Measurements from ENCODE around the gene PPP1R14C. TPM values are rescaled to one million over a fixed set of nuclear protein-coding genes. Genes with fewer than 3 reads are reported as not detected.
A peak's percentile ranks its signal among the peaks of the same experiment; 100 is the strongest.

Gene PPP1R14C
- total and polyA plus RNA-seq, 2 experiments from 2014 or later = 8.2 to 10.1 TPM

DNA sequence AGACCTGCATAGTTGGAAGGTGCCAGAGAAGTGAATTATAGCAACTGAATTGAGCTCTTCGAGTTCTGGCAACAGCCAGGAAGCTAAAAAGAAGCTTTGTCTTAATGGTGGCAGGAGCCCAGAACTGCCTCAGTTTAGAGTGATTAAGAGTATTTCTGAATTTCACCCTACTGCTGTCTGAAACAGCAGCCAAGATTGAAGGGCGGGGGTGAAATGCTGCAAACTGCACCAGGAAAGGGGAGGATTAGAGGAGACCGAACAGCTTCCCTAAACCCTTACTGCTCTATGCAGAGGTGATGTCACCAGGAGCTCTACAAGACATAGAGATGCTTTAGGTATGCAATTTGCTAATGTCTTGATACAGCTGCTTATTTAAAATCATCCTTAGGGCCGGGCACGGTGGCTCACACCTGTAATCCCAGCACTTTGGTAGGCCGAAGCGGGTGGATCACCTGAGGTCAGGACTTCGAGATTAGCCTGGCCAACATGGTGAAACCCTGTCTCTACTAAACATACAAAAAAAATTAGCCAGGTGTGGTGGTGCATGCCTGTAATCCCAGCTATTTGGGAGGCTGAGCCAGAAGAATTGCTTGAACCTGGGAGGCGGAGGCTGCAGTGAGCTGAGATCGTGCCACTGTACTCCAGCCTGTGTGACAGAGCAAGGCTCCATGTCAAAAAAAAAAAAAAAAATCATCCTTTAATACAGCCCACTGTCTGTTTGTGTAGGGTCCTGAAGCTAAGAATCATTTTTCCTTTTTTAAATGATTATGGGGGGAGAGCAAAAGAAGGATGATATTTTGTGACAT lies 134.3 kb downstream of the PPP1R14C start:
- Histone ChIP-seq H4K20me1 (ENCODE audit: insufficient read depth) (no peaks in the 10 kb centered on the region), H3K27me3 (replicated peaks; ENCODE audit: insufficient read depth) (no peaks in the 10 kb centered on the region), H3K9me3 (ENCODE audit: low read depth) (no peaks in the 10 kb centered on the region), H3K9me2 (ENCODE audit: insufficient read depth) (no peaks in the 10 kb centered on the region), H3K36me3 (ENCODE audit: low read depth) (no peaks in the 10 kb centered on the region), H3K9ac (no peak overlapping the region), H3K4me2 (ENCODE audit: unreplicated experiment) (no peak overlapping the region), H3K27ac (no peak overlapping the region), H3K4me3 (no peak overlapping the region), H3K79me2 (ENCODE audit: insufficient read depth) (no peaks in the 10 kb centered on the region), H3F3A (ENCODE audit: insufficient read depth) (no peaks in the 10 kb centered on the region), H3K4me1 (ENCODE audit: insufficient read depth) (peaks cover 8% of the 10 kb centered on the region), H2AFZ (no peak overlapping the region)
- TF ChIP-seq EZH2 (IDR thresholded peaks at IDR 0.05; ENCODE audit: insufficient read depth, poor library complexity, severe bottlenecking) (no peak), EZH2phosphoT487 (IDR thresholded peaks at IDR 0.05; ENCODE audit: insufficient read depth, low read depth) (no peak)
- in situ Hi-C loops (cut with MboI) = no loop called here
- WGBS, 2 experiments (ENCODE audit: low coverage in 1 of 2, low lambda C conversion rate in 2 of 2, missing lambda C conversion rate in 2 of 2) = 68 to 75% methylated on average over 10 of the region's 10 CpGs
- DNase-seq = no peak

DNA sequence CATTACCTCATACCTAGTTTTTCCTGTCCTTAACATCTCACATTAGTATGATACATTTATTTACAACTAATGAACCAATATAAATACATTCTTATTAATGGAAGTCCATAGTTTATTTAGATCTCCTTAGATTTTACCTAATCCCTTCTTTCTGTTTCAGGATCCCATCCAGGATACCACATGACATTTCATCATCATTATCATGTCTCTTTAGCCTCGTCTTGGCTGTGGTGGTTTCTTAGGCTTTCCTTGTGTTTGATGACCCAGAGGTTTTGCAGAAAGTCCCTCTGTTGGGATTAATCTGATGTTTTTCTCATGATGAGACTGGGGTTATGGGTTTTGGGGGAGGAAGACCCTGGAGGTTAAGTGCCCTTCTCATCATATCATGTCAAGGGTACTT lies 136.7 kb downstream of the PPP1R14C start:
- no peaks in the 10 kb centered on the region for H3K79me2 ChIP-seq (ENCODE audit: insufficient read depth)
- no peak overlapping the region for H2AFZ ChIP-seq
- H3K36me3 ChIP-seq (ENCODE audit: low read depth) = no peaks in the 10 kb centered on the region
- 52 to 54% methylated on average over 1 of the region's 1 CpG for WGBS, 2 experiments (ENCODE audit: low coverage in 1 of 2, low lambda C conversion rate in 2 of 2, missing lambda C conversion rate in 2 of 2)
- no peaks in the 10 kb centered on the region for H3K27me3 ChIP-seq (replicated peaks; ENCODE audit: insufficient read depth)
- H3F3A ChIP-seq (ENCODE audit: insufficient read depth) = peaks cover 10% of the 10 kb centered on the region
- H3K9ac ChIP-seq = no peak overlapping the region
- H3K4me1 ChIP-seq (ENCODE audit: insufficient read depth) = no peaks in the 10 kb centered on the region
- no peaks in the 10 kb centered on the region for H3K9me2 ChIP-seq (ENCODE audit: insufficient read depth)
- no peak overlapping the region for H3K4me3 ChIP-seq
- no peaks in the 10 kb centered on the region for H4K20me1 ChIP-seq (ENCODE audit: insufficient read depth)
- no peak overlapping the region for H3K4me2 ChIP-seq (ENCODE audit: unreplicated experiment)
- in situ Hi-C loops (cut with MboI) = no loop called here
- DNase-seq = no peak
- no peaks in the 10 kb centered on the region for H3K9me3 ChIP-seq (ENCODE audit: low read depth)
- TF ChIP-seq EZH2 (IDR thresholded peaks at IDR 0.05; ENCODE audit: insufficient read depth, poor library complexity, severe bottlenecking) (no peak), EZH2phosphoT487 (IDR thresholded peaks at IDR 0.05; ENCODE audit: insufficient read depth, low read depth) (no peak)
- H3K27ac ChIP-seq = no peak overlapping the region

DNA sequence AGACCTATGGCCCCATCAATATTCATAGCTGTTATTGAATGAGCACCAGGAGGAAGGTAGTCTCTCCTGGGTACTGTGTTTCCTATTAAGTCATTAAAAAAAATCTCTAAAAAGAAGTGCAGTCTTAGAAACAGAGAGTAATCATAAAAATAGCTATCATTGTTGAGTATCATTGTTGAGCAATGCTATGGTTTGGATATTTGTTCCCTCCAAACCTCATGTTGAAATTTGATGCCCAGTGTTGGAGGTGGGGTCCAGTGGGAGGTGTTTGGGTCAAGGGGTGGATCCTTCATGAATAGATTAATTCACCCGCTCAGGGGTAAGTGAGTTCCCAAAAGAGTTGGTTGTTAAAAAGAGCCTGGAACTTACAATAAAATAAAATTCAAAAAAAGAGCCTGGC lies 137.9 kb downstream of the PPP1R14C start:
- Histone ChIP-seq H3K27me3 (replicated peaks; ENCODE audit: insufficient read depth) (no peaks in the 10 kb centered on the region), H3K9me2 (ENCODE audit: insufficient read depth) (no peaks in the 10 kb centered on the region), H3K36me3 (ENCODE audit: low read depth) (no peaks in the 10 kb centered on the region), H3K79me2 (ENCODE audit: insufficient read depth) (no peaks in the 10 kb centered on the region), H4K20me1 (ENCODE audit: insufficient read depth) (no peaks in the 10 kb centered on the region), H3K9ac (no peak overlapping the region), H3K4me3 (no peak overlapping the region), H3K9me3 (ENCODE audit: low read depth) (no peaks in the 10 kb centered on the region), H3K4me1 (ENCODE audit: insufficient read depth) (no peaks in the 10 kb centered on the region), H3K4me2 (ENCODE audit: unreplicated experiment) (no peak overlapping the region), H3F3A (ENCODE audit: insufficient read depth) (peaks cover 10% of the 10 kb centered on the region), H2AFZ (no peak overlapping the region), H3K27ac (no peak overlapping the region)
- DNase-seq = no peak
- in situ Hi-C loops (cut with MboI) = no loop called here
- 78 to 87% methylated on average over 1 of the region's 1 CpG for WGBS, 2 experiments (ENCODE audit: low coverage in 1 of 2, low lambda C conversion rate in 2 of 2, missing lambda C conversion rate in 2 of 2)
- TF ChIP-seq EZH2phosphoT487 (IDR thresholded peaks at IDR 0.05; ENCODE audit: insufficient read depth, low read depth) = no peak
- TF ChIP-seq EZH2 (IDR thresholded peaks at IDR 0.05; ENCODE audit: insufficient read depth, poor library complexity, severe bottlenecking) = no peak

DNA sequence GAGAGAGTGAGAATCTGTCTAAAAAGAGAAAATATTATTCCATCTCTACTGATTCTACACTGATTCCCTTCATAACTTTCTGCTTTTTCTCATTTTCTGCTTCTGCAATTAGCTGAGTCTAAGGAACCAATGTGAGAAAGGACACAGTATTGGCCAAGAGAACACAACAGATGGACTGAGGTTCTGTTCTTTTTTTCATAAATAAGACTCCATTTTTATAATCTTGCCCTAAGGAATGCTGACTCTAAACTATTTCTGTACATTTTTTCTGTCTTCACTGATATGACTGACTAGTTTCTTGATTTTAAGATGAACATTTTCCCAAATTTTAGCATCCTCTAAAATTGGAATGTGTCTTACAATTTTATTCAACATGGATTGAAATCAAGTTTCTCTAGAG lies 138.9 kb downstream of the PPP1R14C start:
- no peak for DNase-seq
- H3K4me1 ChIP-seq (ENCODE audit: insufficient read depth) = no peaks in the 10 kb centered on the region
- no peak overlapping the region for H3K4me2 ChIP-seq (ENCODE audit: unreplicated experiment)
- in situ Hi-C loops (cut with MboI) = no loop called here
- H3K27ac ChIP-seq = no peak overlapping the region
- H3F3A ChIP-seq (ENCODE audit: insufficient read depth) = peaks cover 10% of the 10 kb centered on the region
- no peaks in the 10 kb centered on the region for H3K27me3 ChIP-seq (replicated peaks; ENCODE audit: insufficient read depth)
- H2AFZ ChIP-seq = no peak overlapping the region
- no peak overlapping the region for H3K4me3 ChIP-seq
- no peak overlapping the region for H3K9ac ChIP-seq
- no peaks in the 10 kb centered on the region for H3K36me3 ChIP-seq (ENCODE audit: low read depth)
- H3K79me2 ChIP-seq (ENCODE audit: insufficient read depth) = no peaks in the 10 kb centered on the region
- no peaks in the 10 kb centered on the region for H3K9me2 ChIP-seq (ENCODE audit: insufficient read depth)
- no peaks in the 10 kb centered on the region for H3K9me3 ChIP-seq (ENCODE audit: low read depth)
- TF ChIP-seq EZH2phosphoT487 (IDR thresholded peaks at IDR 0.05; ENCODE audit: insufficient read depth, low read depth) = no peak
- TF ChIP-seq EZH2 (IDR thresholded peaks at IDR 0.05; ENCODE audit: insufficient read depth, poor library complexity, severe bottlenecking) = no peak
- no peaks in the 10 kb centered on the region for H4K20me1 ChIP-seq (ENCODE audit: insufficient read depth)

DNA sequence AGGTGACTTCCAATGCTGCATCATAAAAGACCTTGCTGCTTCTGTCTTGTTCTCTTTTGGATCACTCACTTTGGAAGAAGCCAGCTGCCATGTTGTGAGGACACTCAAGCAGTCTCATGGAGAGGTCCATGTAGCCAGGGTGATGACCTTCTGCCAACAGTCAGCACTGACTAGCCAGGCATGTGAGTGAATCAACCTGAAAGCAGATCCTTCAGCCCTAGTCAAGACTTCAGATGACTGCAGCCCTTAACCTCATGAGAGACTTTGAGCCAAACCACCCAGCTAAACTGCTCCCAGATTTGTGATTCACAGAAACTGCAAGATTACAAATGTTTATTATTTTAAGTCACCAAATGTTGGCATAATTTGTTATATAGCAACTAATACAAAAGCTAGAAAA lies 140.0 kb downstream of the PPP1R14C start:
- Histone ChIP-seq H3K4me2 (ENCODE audit: unreplicated experiment) (no peak overlapping the region), H3K36me3 (ENCODE audit: low read depth) (no peaks in the 10 kb centered on the region), H3K4me1 (ENCODE audit: insufficient read depth) (no peaks in the 10 kb centered on the region), H3K9me3 (ENCODE audit: low read depth) (no peaks in the 10 kb centered on the region), H3F3A (ENCODE audit: insufficient read depth) (peaks cover 10% of the 10 kb centered on the region), H4K20me1 (ENCODE audit: insufficient read depth) (no peaks in the 10 kb centered on the region), H3K27ac (peak overlapping the region; percentile 24; the same call in 1 of the 2 replicates), H3K27me3 (replicated peaks; ENCODE audit: insufficient read depth) (no peaks in the 10 kb centered on the region), H3K4me3 (no peak overlapping the region), H3K9ac (no peak overlapping the region), H3K79me2 (ENCODE audit: insufficient read depth) (no peaks in the 10 kb centered on the region), H3K9me2 (ENCODE audit: insufficient read depth) (no peaks in the 10 kb centered on the region), H2AFZ (no peak overlapping the region)
- in situ Hi-C loops (cut with MboI) = no loop called here
- no peak for TF ChIP-seq EZH2phosphoT487 (IDR thresholded peaks at IDR 0.05; ENCODE audit: insufficient read depth, low read depth)
- peak; percentile 73 for DNase-seq

Data from GM23248 (cell line).